Measurements from ENCODE around the gene C1orf174.

C1orf174 gene

GRCh38 chr1:3905266-3905952, 5.3 kb upstream of the C1orf174 start:
- H3K4me3 ChIP-seq (ENCODE audit: low read length): no peak overlapping the region
- no peak for DNase-seq (ENCODE audit: low read depth)
- no peak for TF ChIP-seq CTCF (IDR thresholded peaks at IDR 0.05; ENCODE audit: insufficient read depth, low read depth, low read length, missing control alignments)

DNA sequence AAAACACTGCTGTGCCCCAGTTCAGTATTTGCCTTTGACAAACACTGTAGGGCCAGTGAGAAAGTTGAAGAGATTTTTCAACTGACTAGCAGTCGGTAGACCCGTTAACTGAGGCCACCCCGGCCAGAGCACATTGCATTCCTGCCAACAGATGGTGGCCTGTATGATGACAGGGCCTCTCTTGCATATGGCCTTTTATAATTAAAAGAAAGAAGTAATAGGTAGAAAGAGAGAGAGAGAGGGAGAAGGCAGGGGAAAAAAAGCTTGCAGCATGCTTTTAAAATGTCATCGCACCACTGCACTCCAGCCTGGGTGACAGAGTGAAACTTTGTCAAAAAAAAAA, 4.7 kb upstream of the C1orf174 start:
- TF ChIP-seq CTCF (IDR thresholded peaks at IDR 0.05; ENCODE audit: insufficient read depth, low read depth, low read length, missing control alignments): no peak
- DNase-seq (ENCODE audit: low read depth): no peak
- H3K4me3 ChIP-seq (ENCODE audit: low read length): no peak overlapping the region

DNA sequence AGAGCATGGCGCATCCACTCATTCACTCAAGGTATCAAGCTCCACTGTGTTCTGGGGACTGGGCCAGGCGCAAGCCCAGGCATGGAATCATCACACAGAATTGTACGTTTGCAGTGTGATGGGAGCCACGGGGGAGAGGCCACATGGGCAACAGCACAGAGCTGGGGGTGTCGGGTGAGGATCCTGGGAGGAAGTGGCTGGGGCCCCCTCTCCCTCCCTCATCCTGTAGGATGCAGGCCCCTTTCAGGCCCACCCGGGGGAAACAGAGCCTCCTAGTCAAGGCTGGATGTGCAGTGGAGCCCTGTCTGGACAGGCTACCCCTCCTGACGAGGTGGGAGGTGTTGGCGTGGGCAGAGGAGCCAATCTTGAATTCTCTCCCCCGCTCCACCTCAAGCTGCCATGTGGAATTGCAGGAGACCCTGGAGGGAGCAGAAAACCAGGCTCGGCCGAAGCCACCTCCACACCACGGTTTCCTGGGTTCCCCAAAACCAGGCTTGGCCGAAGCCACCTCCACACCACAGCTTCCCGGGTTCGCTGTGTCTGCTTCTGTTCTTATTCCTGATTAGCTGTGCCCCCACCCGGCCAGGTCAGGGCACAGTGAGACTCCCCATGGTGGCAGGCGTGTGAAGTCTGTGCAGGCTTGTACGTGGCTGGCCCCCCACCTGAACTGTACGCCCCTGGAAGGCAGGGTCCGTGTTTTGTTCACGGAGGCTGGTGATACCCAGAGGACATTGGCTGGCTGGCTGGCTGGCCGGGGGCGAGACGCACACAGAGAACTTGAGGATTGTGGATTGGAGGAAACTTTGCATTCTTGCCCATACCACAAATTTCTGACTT, 4.2 kb upstream of the C1orf174 start:
- no peak overlapping the region for H3K4me3 ChIP-seq (ENCODE audit: low read length)
- TF ChIP-seq CTCF (IDR thresholded peaks at IDR 0.05; ENCODE audit: insufficient read depth, low read depth, low read length, missing control alignments): no peak
- DNase-seq (ENCODE audit: low read depth): no peak

DNA sequence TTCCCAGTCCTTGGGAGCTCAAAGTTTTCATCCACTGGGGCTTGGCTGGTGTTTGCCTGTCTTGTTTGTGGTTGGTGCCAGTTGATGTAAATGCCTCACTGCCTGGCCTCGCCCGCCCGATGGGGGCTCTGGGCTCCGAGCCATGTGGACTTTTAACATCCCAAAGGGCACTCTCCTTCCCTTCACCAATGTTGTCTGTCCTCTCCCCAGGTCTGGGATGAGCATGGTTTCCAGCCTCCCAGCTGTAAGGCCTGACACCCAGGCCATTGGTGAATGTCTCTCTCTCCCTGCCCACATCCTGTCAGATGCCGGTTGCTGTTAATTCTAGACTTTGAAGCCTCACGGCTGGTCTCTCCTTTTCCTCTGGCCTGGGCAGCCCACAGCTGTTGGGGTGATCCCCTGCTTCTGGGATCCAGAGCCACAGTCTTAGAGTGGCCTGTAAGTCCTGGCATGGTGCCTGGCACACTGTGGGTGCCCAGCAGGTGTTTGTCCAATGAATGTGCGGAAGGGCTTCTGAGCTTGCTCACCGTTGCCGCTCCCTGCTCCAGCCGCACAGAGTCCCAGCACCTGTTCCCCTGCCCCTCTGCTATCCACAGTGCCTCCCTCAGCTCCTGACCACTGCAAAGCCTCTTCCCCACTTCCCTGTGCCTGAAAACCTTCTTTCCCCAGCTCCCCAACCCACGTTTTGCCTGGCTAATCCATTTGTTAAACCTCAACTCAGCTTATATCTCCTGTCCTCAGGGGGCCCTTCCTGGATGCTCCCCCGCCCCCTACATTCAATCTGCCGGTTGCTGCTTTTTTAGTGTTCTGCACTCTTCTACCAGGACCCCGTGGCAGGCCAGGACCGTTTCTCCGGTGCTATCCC, 3.3 kb upstream of the C1orf174 start:
- no peak for TF ChIP-seq CTCF (IDR thresholded peaks at IDR 0.05; ENCODE audit: insufficient read depth, low read depth, low read length, missing control alignments)
- no peak for DNase-seq (ENCODE audit: low read depth)
- H3K4me3 ChIP-seq (ENCODE audit: low read length): no peak overlapping the region

- H3K4me3 ChIP-seq (ENCODE audit: low read length): no peak overlapping the region
- TF ChIP-seq CTCF (IDR thresholded peaks at IDR 0.05; ENCODE audit: insufficient read depth, low read depth, low read length, missing control alignments): no peak
- no peak for DNase-seq (ENCODE audit: low read depth)
Measured at GRCh38 chr1:3902571-3903091, 2.6 kb upstream of the C1orf174 start.

DNA sequence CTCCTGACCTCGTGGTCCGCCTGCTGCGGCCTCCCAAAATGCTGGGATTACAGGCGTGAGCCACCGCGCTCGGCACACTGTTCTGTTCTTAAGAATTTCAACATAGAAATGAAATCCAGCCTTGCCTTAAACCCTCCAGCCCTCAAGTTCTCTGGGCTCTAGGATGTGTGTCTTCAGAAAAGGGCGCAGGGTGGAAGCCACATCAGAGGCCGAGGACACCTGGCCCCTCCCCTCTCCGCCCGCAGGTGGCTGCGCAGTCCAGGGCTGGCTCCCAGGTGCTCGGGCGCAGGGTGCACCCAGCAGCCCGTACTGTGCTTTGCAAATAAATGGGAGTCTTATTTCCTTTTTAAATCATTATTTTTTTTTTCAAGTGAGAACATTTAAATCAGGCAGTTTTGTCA, 2.0 kb upstream of the C1orf174 start:
- DNase-seq (ENCODE audit: low read depth): no peak
- no peak for TF ChIP-seq CTCF (IDR thresholded peaks at IDR 0.05; ENCODE audit: insufficient read depth, low read depth, low read length, missing control alignments)
- H3K4me3 ChIP-seq (ENCODE audit: low read length): no peak overlapping the region
